Measurements from ENCODE around the gene C3.
A peak's percentile ranks its signal among the peaks of the same experiment; 100 is the strongest.

The C3 gene

GRCh38 chr19:6744381-6745301 lies 24.2 kb upstream of the C3 start:
- DNase-seq (ENCODE audit: low spot score) (peak; percentile 92), ATAC-seq (ENCODE audit: low read depth) (peak; percentile 66)
- H3K9me3 ChIP-seq (ENCODE audit: severe bottlenecking) = no peaks in the 10 kb centered on the region
- no peak overlapping the region for H3K4me3 ChIP-seq (ENCODE audit: severe bottlenecking)
- no peak for TF ChIP-seq CTCF (IDR thresholded peaks at IDR 0.05; ENCODE audit: poor library complexity, severe bottlenecking)
- H3K27ac ChIP-seq (ENCODE audit: poor library complexity, severe bottlenecking) = peak overlapping the region; percentile 93
- H3K4me1 ChIP-seq (ENCODE audit: insufficient read depth, poor library complexity, severe bottlenecking) = peaks cover 21% of the 10 kb centered on the region
- peaks cover 83% of the 10 kb centered on the region for H3K36me3 ChIP-seq (ENCODE audit: low read depth)
- no peaks in the 10 kb centered on the region for H3K27me3 ChIP-seq (ENCODE audit: insufficient read depth, poor library complexity, severe bottlenecking)

- no peak for TF ChIP-seq CTCF (IDR thresholded peaks at IDR 0.05; ENCODE audit: poor library complexity, severe bottlenecking)
- Histone ChIP-seq H3K9me3 (ENCODE audit: severe bottlenecking) (no peaks in the 10 kb centered on the region), H3K36me3 (ENCODE audit: low read depth) (peaks cover 75% of the 10 kb centered on the region), H3K27me3 (ENCODE audit: insufficient read depth, poor library complexity, severe bottlenecking) (no peaks in the 10 kb centered on the region), H3K27ac (ENCODE audit: poor library complexity, severe bottlenecking) (peak overlapping the region; percentile 93), H3K4me3 (ENCODE audit: severe bottlenecking) (no peak overlapping the region), H3K4me1 (ENCODE audit: insufficient read depth, poor library complexity, severe bottlenecking) (peaks cover 25% of the 10 kb centered on the region)
- DNase-seq (ENCODE audit: low spot score) = no peak
- ATAC-seq (ENCODE audit: low read depth) = no peak
These were observed 23.4 kb upstream of the C3 start for GRCh38 chr19:6743714-6744380.

GRCh38 chr19:6743066-6743465 lies 22.6 kb upstream of the C3 start:
- TF ChIP-seq CTCF (IDR thresholded peaks at IDR 0.05; ENCODE audit: poor library complexity, severe bottlenecking) = no peak
- Histone ChIP-seq H3K9me3 (ENCODE audit: severe bottlenecking) (no peaks in the 10 kb centered on the region), H3K36me3 (ENCODE audit: low read depth) (peaks cover 67% of the 10 kb centered on the region)

GRCh38 chr19:6740589-6741343 lies 20.3 kb upstream of the C3 start:
- peak overlapping the region; percentile 93 for H3K4me3 ChIP-seq (ENCODE audit: severe bottlenecking)
- H3K27me3 ChIP-seq (ENCODE audit: insufficient read depth, poor library complexity, severe bottlenecking) = no peaks in the 10 kb centered on the region
- peaks cover 46% of the 10 kb centered on the region for H3K36me3 ChIP-seq (ENCODE audit: low read depth)
- DNase-seq (ENCODE audit: low spot score) (no peak), ATAC-seq (ENCODE audit: low read depth) (no peak)
- no peak for TF ChIP-seq CTCF (IDR thresholded peaks at IDR 0.05; ENCODE audit: poor library complexity, severe bottlenecking)
- peak overlapping the region; percentile 85 for H3K27ac ChIP-seq (ENCODE audit: poor library complexity, severe bottlenecking)
- H3K4me1 ChIP-seq (ENCODE audit: insufficient read depth, poor library complexity, severe bottlenecking) = peaks cover 35% of the 10 kb centered on the region
- no peaks in the 10 kb centered on the region for H3K9me3 ChIP-seq (ENCODE audit: severe bottlenecking)

More at GRCh38 chr19:6743066-6743465, 22.6 kb upstream of the C3 start:
- H3K4me1 ChIP-seq (ENCODE audit: insufficient read depth, poor library complexity, severe bottlenecking) = peaks cover 33% of the 10 kb centered on the region
- no peak for DNase-seq (ENCODE audit: low spot score)
- peak overlapping the region; percentile 93 for H3K27ac ChIP-seq (ENCODE audit: poor library complexity, severe bottlenecking)
- H3K4me3 ChIP-seq (ENCODE audit: severe bottlenecking) = no peak overlapping the region
- ATAC-seq (ENCODE audit: low read depth) = no peak
- no peaks in the 10 kb centered on the region for H3K27me3 ChIP-seq (ENCODE audit: insufficient read depth, poor library complexity, severe bottlenecking)

Measured in RWPE2 (cell line).